Naive thymus-derived CD4-positive, alpha-beta T cell (primary cell): ENCODE results near the gene NEDD4L. TPM values are rescaled to one million over a fixed set of nuclear protein-coding genes. Genes with fewer than 3 reads are reported as not detected.
"Not testable (repeated sequence)": the region's sequence is repeated elsewhere in the genome, so short reads cannot be mapped to it uniquely, and the experiment has no call there.

Experiments used
- ATAC-seq: fragments of 150-1000 bp; cut with Tn5 transposase; 2 replicates; pipeline ENCODE4 v1.10.0; 2021; ENCODE audit warnings: mild to moderate bottlenecking, moderate library complexity
- CTCF ChIA-PET: fragments of 350-600 bp; sonication (Branson Sonifier 250); formaldehyde crosslinking; loops from one replicate; lab custom pipeline; 2021; ENCODE audit warnings: antibody characterized with exemption; lab: Charles Lee
- POLR2A ChIA-PET: fragments of 350-600 bp; sonication (Branson Sonifier 250); formaldehyde crosslinking; loops from one replicate; lab custom pipeline; 2021; ENCODE audit warnings: antibody characterized with exemption, inconsistent platforms; lab: Charles Lee
- DNase-seq, 9 donors: peaks; one replicate each; pipeline versions ENCODE4 v3.0.0 to v3.0.0-alpha.2; 2020 to 2022; ENCODE audit warnings: mixed read lengths in 1 of 9
- H3K27ac ChIP-seq: one replicate; pipeline ENCODE4 v1.7.0; 2013; ENCODE audit warnings: mild to moderate bottlenecking, low read depth, low read length, moderate library complexity
- H3K27me3 ChIP-seq, 2 donors: one replicate each; pipeline ENCODE4 v1.7.0; 2013; ENCODE audit warnings: low read length in 2 of 2, mild to moderate bottlenecking in 2 of 2, moderate library complexity in 2 of 2; ENCODE audit not compliant: control insufficient read depth in 2 of 2, insufficient read depth in 2 of 2
- H3K36me3 ChIP-seq, 3 experiments: 1 replicate in 2 of 3; 2 replicates in 1 of 3; pipeline ENCODE4 v1.7.0; 2013; ENCODE audit warnings: low read length in 3 of 3, mild to moderate bottlenecking in 3 of 3, moderate library complexity in 1 of 3; ENCODE audit not compliant: insufficient read depth in 3 of 3, control insufficient read depth in 2 of 3
- H3K4me1 ChIP-seq, 2 donors: one replicate each; pipeline ENCODE4 v1.7.0; 2013; ENCODE audit warnings: low read length in 2 of 2, mild to moderate bottlenecking in 2 of 2, moderate library complexity in 1 of 2; ENCODE audit not compliant: control insufficient read depth in 2 of 2, insufficient read depth in 2 of 2
- H3K4me3 ChIP-seq: 2 replicates; pipeline ENCODE4 v1.7.0; 2013; ENCODE audit warnings: mild to moderate bottlenecking, low read length
- H3K9me3 ChIP-seq, 3 experiments: 1 replicate in 2 of 3; 2 replicates in 1 of 3; pipeline ENCODE4 v1.7.0; 2013; ENCODE audit warnings: low read length in 3 of 3; ENCODE audit not compliant: control insufficient read depth in 2 of 3
- H3K27ac Mint-ChIP-seq, 9 donors: one replicate each; pipeline ENCODE4 v1.8.0; 2020 to 2022; ENCODE audit warnings: mixed read lengths in 9 of 9, mild to moderate bottlenecking in 8 of 9, moderate library complexity in 5 of 9, inconsistent platforms in 2 of 9
- H3K27me3 Mint-ChIP-seq, 5 donors: one replicate each; pipeline ENCODE4 v1.8.0; 2021 to 2022; ENCODE audit warnings: mixed read lengths in 5 of 5, mild to moderate bottlenecking in 1 of 5
- H3K36me3 Mint-ChIP-seq, 5 donors: one replicate each; pipeline ENCODE4 v1.8.0; 2020 to 2022; ENCODE audit warnings: mixed read lengths in 5 of 5, mild to moderate bottlenecking in 3 of 5, inconsistent platforms in 1 of 5
- H3K4me1 Mint-ChIP-seq, 7 donors: one replicate each; pipeline ENCODE4 v1.8.0; 2020 to 2022; ENCODE audit warnings: mixed read lengths in 7 of 7, mild to moderate bottlenecking in 3 of 7, inconsistent platforms in 1 of 7
- H3K4me3 Mint-ChIP-seq, 10 donors: one replicate each; pipeline ENCODE4 v1.8.0; 2020 to 2022; ENCODE audit warnings: mild to moderate bottlenecking in 10 of 10, mixed read lengths in 10 of 10, moderate library complexity in 6 of 10, inconsistent platforms in 2 of 10
- H3K9me3 Mint-ChIP-seq, 11 donors: one replicate each; pipeline ENCODE4 v1.8.0; 2020 to 2022; ENCODE audit warnings: mixed read lengths in 11 of 11, mild to moderate bottlenecking in 4 of 11, inconsistent platforms in 1 of 11, moderate library complexity in 1 of 11
- intact Hi-C, 2 donors: fragments of 100-400 bp; cut with micrococcal nuclease; formaldehyde crosslinking; loops; one replicate each; pipeline ENCODE4 v1.15.1; 2023
- polyA plus RNA-seq, 2 donors: library from polyadenylated mRNA; unstranded; fragments of 300-500 nt; fragmentation: Illumina TruSeq; gene quantifications; one replicate each; pipeline ENCODE4 v1.2.3, GENCODE V29; 2021
- total RNA-seq, 6 experiments: library from RNA in 5 of 6; stranded (reverse) in 5 of 6; gene quantifications; 1 replicate in 5 of 6; 2 replicates in 1 of 6; pipeline ENCODE4 v1.2.3 and lab custom pipeline; 2021 to 2026

Gene NEDD4L
- 10 to 100 TPM in 1 of 5 experiments, 1 to 10 TPM in 4; 3.7 to 10.3 (median 4.2) TPM for total RNA-seq
- 1 to 10 TPM; 1.1 to 2.0 TPM for polyA plus RNA-seq
- 7.0 reads per million, percentile 29 among the genes with 10 or more reads in this experiment for total RNA-seq (lab: John Stamatoyannopoulos, UW)

DNA sequence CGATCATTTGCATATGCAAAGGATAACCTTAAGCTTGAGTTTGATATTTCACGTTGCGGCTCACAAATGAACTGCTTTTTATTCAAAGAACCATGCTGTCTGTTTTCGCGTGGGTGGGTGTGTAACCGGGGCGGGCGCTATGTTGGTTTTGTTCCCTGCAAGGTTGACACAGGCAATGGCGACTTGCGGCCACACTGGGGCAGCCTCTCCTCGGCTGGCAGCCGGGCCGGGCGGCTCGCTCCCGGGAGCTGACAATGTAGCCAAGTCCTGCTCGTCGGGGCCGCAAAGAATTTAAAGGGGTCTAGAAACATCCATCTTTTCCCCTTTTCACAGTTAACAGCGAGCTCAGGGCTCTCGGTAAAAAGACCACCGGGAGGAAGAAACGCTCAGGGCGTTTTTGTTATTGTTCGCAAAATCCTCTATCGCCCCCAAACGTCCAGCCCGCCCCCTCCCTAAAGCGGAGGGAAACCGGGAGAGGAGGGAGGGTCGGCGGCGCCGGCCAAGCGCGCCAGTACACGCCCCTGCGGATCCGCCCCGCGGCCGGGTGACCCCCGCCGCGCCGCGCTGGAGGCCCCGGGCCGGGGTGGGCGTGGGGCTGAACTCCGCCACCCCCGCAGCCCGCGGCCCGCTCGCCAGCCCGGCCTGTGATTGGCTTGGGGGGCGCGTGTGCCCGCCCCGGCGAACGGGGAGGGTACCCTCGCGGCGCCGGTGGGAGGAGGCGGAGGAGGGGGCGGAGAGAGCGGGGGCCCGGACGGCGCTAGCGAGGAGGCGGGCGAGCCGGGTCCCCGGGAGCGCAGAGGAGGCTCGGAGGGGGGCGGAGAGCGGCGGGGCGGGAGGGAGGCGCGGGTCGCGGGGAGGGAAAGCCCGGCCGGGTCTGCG is at the start of gene NEDD4L:
Gene NEDD4L (plus strand): TSS at position 736 of the 879 bp plus-strand sequence. CDS start 435 bp downstream, outside the sequence.
- DNase-seq (peak; percentile 55 to 78 (median 73)), ATAC-seq (peak; percentile 88)
- Mint-ChIP-seq H3K9me3 (no peaks in the 10 kb centered on the region), H3K4me3 (peak within 1 kb of the TSS; percentile 88 to 96 (median 93)), H3K4me1 (peaks cover 18 to 30% (median 25%) of the 10 kb centered on the region in 7 donors), H3K27me3 (peaks cover 0 to 57% (median 0%) of the 10 kb centered on the region in 5 donors), H3K36me3 (no peaks in the 10 kb centered on the region), H3K27ac (peak within 1 kb of the TSS; percentile 34 to 89 (median 70))
- ChIA-PET POLR2A (no interaction called here), CTCF (interaction anchor here (0.9 to 1.7 kb wide), 6 partner anchors 20 to 358 kb away, joined by 3 to 14 read pairs (median 4); no protein-coding TSS in a partner anchor)
- intact Hi-C loops: loop anchor here (1.0 to 10.0 kb wide), 17 partner anchors 79 to 1861 kb away; partner anchors contain the start of genes LMAN1 (in 1 of the 2), SEC11C (in 1 of the 2) and TXNL1 (in 1 of the 2)
- H3K4me3 ChIP-seq: peak within 1 kb of the TSS; percentile 69
- H3K27ac ChIP-seq: peak within 1 kb of the TSS; percentile 54
- no peaks in the 10 kb centered on the region for H3K9me3 ChIP-seq
- peaks cover 0 to 8% of the 10 kb centered on the region in 2 donors for H3K4me1 ChIP-seq
- no peaks in the 10 kb centered on the region for H3K27me3 ChIP-seq
- H3K36me3 ChIP-seq: peaks cover 0 to 3% (median 0%) of the 10 kb centered on the region in 3 experiments

DNA sequence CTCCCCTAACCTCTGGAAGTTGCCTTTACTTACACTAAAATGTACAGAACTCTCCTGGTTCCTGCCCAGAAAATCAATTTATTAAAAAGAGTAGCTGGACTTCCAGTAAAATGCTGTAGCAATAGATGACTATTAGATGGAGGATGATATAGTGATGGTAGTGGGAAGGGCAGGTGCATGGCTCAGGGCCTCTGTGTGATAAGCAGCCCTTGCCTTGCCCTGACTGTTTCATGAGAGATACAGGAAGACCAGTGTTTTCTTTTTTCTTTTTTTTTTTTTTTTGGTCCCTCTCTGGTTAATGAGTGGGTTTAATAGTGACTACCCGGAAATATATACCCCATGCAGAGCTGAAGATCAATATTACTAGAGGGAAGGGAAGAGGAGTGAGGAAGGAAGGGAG is 48.7 kb upstream of the NEDD4L start:
- Mint-ChIP-seq H3K27me3 (peaks cover 4 to 30% (median 17%) of the 10 kb centered on the region in 5 donors), H3K4me1 (peaks cover 0 to 3% (median 0%) of the 10 kb centered on the region in 7 donors), H3K4me3 (no peak overlapping the region), H3K27ac (no peak overlapping the region), H3K36me3 (no peaks in the 10 kb centered on the region), H3K9me3 (no peaks in the 10 kb centered on the region)
- ChIA-PET POLR2A (no interaction called here), CTCF (no interaction called here)
- ATAC-seq: no peak
- Histone ChIP-seq H3K36me3 (no peaks in the 10 kb centered on the region), H3K9me3 (no peaks in the 10 kb centered on the region), H3K4me3 (no peak overlapping the region), H3K27ac (no peak overlapping the region), H3K4me1 (no peaks in the 10 kb centered on the region), H3K27me3 (no peaks in the 10 kb centered on the region)
- intact Hi-C loops: no loop called here
- no peak for DNase-seq

- H3K4me1 Mint-ChIP-seq, H3K9me3 Mint-ChIP-seq, H3K27me3 ChIP-seq, H3K9me3 ChIP-seq, H3K36me3 Mint-ChIP-seq, intact Hi-C loops, H3K27ac Mint-ChIP-seq, H3K4me3 Mint-ChIP-seq, H3K36me3 ChIP-seq, ATAC-seq, H3K4me1 ChIP-seq, CTCF ChIA-PET, DNase-seq, H3K4me3 ChIP-seq, H3K27ac ChIP-seq, POLR2A ChIA-PET: not testable (repeated sequence)
- peaks cover 1 to 24% (median 11%) of the 10 kb centered on the region in 5 donors for H3K27me3 Mint-ChIP-seq
These were observed 47.1 kb upstream of the NEDD4L start for GRCh38 chr18:57996894-57997293.

DNA sequence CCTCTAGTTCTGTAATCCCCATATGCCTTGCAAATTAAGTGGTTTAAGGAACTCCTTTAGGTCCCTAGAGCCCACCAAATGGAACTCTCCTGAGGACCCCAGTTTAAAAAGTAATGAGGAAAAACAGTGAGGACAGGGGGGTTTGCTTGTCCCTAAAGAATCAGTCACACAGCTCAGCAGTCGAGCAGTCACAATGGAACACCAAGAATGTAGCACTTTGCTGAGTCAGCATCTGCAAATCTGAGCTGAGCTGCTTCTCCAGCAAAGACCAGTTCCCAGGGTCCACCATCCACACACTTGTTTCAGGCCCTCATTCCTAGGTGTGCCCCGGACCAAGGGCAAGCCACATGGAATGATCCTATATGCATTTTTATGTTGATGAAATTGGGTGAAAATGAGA is 46.2 kb upstream of the NEDD4L start:
- H3K27ac Mint-ChIP-seq: no peak overlapping the region
- H3K27me3 Mint-ChIP-seq: peaks cover 4 to 24% (median 18%) of the 10 kb centered on the region in 5 donors
- ChIA-PET POLR2A (no interaction called here), CTCF (no interaction called here)
- Histone ChIP-seq H3K36me3 (no peaks in the 10 kb centered on the region), H3K27me3 (no peaks in the 10 kb centered on the region), H3K27ac (no peak overlapping the region), H3K4me3 (no peak overlapping the region), H3K9me3 (no peaks in the 10 kb centered on the region), H3K4me1 (no peaks in the 10 kb centered on the region)
- peaks cover 0 to 3% (median 0%) of the 10 kb centered on the region in 7 donors for H3K4me1 Mint-ChIP-seq
- no peaks in the 10 kb centered on the region for H3K9me3 Mint-ChIP-seq
- no peak for DNase-seq
- ATAC-seq: no peak
- intact Hi-C loops: no loop called here
- H3K36me3 Mint-ChIP-seq: no peaks in the 10 kb centered on the region
- no peak overlapping the region for H3K4me3 Mint-ChIP-seq

DNA sequence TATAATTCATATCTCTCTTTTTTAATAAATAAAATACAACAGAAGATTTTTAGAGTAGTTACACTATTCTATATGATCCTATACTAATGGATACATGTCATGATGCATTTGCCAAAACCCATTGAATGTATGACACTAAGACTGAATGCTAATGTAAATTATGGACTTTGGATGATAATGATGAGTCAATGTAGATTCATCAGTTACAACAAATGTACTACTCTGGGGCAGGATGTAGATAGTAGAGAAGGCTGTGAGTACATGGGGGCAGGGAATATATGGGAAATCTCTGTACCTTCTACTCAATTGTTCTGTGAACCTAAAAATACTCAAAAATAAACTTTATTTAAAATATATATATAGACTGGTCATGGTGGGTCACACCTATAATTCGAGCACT is 45.6 kb upstream of the NEDD4L start:
- no peaks in the 10 kb centered on the region for H3K9me3 ChIP-seq
- no peak overlapping the region for H3K4me3 Mint-ChIP-seq
- no peak overlapping the region for H3K4me3 ChIP-seq
- H3K27ac ChIP-seq: no peak overlapping the region
- H3K36me3 Mint-ChIP-seq: no peaks in the 10 kb centered on the region
- no peak for DNase-seq
- ChIA-PET POLR2A (no interaction called here), CTCF (no interaction called here)
- no peak overlapping the region for H3K27ac Mint-ChIP-seq
- intact Hi-C loops: no loop called here
- no peak for ATAC-seq
- H3K4me1 Mint-ChIP-seq: peaks cover 0 to 3% (median 0%) of the 10 kb centered on the region in 7 donors
- H3K9me3 Mint-ChIP-seq: no peaks in the 10 kb centered on the region
- peaks cover 9 to 25% (median 18%) of the 10 kb centered on the region in 5 donors for H3K27me3 Mint-ChIP-seq
- no peaks in the 10 kb centered on the region for H3K36me3 ChIP-seq
- no peaks in the 10 kb centered on the region for H3K4me1 ChIP-seq
- H3K27me3 ChIP-seq: no peaks in the 10 kb centered on the region

DNA sequence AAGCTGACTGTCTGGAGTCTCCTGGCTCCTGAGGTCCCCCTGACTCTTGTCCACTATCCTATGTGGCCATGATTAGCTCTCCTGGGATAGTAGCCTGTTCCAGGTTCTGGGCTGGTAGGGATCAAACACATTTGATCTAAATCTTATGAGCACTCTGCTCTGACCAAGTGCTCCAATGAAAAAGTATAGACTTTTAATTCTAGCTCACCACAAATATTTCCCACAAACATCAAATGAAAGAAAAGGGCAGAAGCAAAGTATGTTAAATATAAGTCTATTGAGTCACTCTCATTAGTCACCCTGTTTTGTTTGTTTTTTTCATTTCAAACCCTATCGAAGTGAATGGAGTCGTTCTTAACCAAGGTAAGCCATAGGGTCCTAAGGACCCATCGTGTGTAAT is 39.7 kb upstream of the NEDD4L start:
- Mint-ChIP-seq H3K9me3 (no peaks in the 10 kb centered on the region), H3K27me3 (peaks cover 8 to 27% (median 26%) of the 10 kb centered on the region in 5 donors), H3K36me3 (no peaks in the 10 kb centered on the region), H3K4me3 (no peak overlapping the region), H3K4me1 (no peaks in the 10 kb centered on the region), H3K27ac (no peak overlapping the region)
- intact Hi-C loops: no loop called here
- H3K9me3 ChIP-seq: no peaks in the 10 kb centered on the region
- H3K36me3 ChIP-seq: no peaks in the 10 kb centered on the region
- no peaks in the 10 kb centered on the region for H3K4me1 ChIP-seq
- H3K27ac ChIP-seq: no peak overlapping the region
- no peaks in the 10 kb centered on the region for H3K27me3 ChIP-seq
- ATAC-seq: no peak
- CTCF ChIA-PET: no interaction called here
- POLR2A ChIA-PET: no interaction called here
- no peak for DNase-seq
- no peak overlapping the region for H3K4me3 ChIP-seq
